Activated T-cell treated with anti-CD3 and anti-CD28 coated beads, Interleukin-2, amount 50 U/mL, for 1 hour (primary cell): ENCODE data around the gene SPP2.

Experiments
- DNase-seq: peaks from one replicate; pipeline ENCODE4 v3.0.0-alpha.2; 2020

SPP2 gene

DNA sequence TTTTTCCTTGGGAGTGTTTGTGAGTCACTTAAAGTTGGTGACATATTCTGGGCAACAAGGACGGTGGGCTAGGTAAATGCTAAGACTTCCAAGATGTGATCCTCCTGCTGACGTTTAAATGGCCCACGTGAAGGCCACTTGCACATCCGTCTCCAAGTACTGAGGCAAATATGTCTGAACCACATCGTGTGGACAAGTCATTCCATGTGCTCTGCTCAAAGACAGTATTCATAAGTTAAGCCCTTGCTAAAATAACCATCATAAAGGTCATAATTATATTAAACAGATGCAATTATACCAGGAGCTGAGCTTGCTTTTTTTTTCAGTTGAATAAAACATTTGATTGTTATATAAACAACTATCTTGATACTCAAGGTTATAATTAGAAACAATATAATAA, 44.8 kb downstream of the SPP2 start:
- DNase-seq, result no peak

DNA sequence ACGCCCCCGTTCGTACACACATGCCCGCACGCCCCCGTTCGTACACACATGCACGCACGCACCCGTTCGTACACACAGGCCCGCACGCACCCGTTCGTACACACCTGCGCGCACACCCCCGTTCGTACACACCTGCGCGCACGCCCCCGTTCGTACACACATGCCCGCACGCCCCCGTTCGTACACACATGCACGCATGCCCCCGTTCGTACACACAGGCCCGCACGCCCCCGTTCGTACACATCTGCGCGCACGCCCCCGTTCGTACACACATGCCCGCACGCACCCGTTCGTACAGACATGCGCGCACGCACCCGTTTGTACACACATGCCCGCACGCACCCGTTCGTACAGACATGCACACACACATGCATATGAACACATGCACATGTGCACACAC, 45.7 kb downstream of the SPP2 start:
- DNase-seq, result no peak

DNA sequence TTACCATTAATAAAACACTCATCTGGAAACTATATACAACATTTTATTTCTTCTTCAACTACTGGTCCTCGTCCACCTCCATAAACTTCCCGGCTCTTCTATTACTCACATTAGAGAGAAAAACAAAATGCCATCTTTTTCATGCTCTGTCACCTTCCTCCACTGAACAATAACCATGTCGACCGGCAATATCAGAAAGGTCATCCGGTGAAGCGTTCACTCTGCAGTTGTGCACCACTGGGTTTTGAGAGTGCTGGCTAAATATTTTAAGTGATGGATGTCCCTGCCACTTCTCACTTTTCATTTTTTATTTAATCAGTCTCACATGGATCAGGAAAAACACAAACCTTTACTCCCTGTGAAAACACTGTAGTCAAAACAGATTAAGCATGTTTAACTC, 48.2 kb downstream of the SPP2 start:
- DNase-seq, result no peak

DNA sequence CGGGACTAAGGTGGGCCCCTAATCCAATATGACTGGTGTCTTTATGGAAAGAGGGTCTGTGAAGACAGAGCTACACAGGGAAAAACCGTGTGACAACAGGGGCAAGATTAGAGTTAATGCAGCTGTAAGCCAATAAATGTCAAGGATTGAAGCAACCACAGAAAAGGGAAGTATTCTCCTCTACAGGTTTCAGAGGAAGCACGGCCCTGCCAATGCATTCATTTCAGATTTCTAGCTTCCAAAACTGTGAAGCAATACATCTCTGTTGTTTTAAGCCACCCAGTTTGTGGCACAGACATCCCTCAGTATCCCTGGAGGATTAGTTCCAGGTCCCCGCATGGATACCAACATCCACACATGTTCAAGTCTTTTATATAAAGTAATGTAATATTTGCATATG, 48.8 kb downstream of the SPP2 start:
- DNase-seq, result no peak

DNA sequence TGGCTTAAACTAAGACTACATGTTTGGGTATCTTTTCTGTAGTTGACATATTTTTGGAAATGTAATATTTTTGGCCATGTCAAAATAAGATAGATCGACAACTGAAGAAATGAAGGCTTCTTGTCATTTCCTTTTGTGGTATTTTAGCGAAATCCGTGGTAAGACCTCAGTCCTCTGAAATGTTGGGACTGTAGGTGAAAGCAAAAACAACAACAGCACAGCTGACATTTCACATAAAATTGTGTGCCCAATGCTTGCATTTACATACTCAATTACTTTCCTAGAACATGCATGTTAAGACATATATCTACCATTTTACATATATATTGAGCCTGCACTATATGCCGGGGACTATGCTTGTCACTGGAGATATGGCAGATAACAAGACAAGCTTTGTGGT, 50.2 kb downstream of the SPP2 start:
- DNase-seq, result no peak

DNA sequence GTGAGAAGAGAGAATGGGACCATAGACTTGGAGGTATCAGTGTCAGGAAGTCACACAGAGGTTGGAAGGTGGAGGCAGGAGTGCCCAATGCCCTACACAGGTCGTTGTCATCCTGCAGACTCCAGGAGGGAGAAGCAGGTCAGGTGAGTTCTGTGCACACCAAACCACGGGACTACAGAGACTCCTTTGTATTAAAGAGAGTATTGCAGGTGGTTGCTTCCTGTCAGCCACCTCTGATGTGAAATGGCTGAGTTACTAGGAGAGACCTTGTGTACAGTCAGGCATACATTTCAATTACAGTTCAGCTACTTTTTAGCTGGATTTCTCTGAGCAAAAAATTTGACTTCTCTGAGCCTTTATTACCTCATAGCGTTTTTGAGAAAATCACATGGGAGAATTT, 51.6 kb downstream of the SPP2 start:
- DNase-seq, result no peak

DNA sequence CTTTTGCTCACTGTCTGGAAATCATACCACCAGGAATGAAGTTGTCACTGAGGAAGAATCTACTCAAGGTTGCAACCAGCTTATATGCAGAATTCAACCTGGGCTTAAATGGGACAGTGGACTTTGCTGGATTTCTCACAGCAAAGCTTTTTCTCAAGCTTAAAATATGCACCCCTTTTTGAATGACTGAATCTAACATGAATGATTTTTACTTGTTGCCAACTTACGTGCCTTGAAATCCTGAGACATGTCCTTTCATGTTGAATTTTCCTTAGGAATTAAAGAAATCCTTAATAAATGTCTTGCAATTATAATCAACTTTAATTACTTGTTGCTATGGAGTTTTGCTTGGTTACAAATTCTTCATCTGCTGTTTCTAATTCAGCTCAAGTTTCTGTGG, 57.4 kb downstream of the SPP2 start:
- DNase-seq, result no peak

DNA sequence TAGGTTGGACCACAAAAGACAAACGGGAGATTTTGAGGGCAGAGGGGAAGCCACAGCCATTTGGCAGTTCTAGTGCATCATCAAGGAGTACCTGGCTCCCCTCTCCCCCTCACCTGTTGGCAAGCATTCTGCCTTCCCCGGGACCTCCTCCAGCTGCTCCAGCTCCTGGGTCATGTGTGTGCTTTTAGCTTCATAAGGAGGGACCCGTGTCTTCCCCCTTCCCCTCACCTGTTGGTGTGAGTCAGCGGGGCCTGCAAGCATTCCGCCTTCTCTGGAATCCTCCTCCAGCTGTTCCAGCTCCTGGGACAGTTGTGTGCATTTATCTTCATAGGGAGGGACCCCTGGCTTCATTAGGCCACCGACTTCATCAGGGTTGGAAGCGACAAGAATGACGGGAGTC, 58.8 kb downstream of the SPP2 start:
- DNase-seq, result no peak

DNA sequence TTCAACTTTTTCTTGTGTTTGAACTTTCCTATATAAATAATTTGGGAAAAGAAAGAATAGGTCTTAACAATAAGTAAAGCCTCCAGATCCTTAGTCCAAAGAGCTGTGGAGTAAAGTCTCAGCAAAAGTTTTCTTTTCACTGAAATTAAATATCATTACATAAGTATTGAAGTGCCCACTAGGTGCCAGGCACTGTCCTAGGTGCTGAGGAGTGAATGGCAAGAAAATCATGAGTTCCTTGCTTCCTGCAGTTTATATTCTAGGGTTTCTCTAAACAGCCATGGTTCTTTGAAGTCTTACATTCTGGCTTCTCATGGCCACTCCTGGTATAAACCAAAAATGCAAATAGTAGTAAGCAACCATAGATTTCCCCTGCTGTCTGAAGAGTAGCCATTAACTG, 59.7 kb downstream of the SPP2 start:
- DNase-seq, result no peak

DNA sequence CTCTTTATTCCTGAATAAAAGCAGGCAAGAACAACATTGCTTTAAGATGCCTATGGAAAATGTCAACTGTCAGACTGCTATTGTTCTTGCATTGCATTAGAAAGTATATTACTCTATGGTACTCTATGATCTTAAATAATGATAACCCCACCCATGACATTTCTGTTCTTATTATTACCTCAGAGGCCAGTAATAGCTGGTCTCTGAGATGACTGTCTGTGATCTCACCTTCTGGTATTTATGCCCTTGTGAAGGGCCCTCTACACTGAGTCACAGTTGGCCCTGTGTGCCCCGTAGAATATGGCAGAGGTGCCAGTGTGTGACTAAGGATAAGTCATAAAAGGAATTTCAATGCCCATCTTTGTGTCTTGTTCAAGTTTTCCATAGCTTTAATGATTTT, 61.0 kb downstream of the SPP2 start:
- no peak for DNase-seq

DNA sequence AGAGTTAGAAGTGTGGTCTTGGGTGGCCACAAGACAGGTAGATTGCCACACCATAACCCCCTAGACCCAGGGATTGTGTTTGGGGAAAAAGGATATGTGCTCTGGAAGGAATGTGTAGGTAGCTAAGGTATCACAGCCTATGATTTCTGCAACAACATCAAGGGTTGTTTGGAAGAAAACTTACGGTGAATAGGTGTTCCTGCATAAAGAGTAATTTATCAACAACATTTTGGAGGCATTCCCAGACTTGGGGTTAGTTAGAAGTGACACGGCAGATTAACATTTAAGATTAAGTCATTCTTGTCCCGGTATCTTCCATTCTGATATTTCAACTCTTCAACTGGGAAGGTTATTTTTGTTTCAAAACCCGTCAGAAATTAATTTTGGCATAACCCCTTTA, 65.5 kb downstream of the SPP2 start:
- DNase-seq, result no peak

DNA sequence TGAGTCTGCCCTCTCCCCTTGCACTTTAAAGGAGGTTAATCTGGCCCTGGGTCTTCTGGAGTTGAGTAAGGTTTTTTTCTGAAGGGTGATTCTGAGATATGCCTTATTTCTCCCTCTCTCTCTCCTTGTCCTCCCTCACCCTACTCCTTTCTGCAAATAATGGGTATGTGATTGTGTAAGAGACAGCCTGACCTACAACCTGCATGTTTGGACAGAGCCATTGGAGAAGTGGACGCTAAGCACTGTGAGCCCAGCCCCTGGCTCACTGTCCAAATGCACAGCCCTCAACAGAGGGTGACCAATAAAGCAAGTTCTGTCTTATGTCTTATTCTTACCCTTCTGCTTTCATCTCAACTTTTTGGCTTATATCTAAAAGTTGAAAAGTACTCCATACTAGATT, 71.5 kb downstream of the SPP2 start:
- DNase-seq, result no peak

DNA sequence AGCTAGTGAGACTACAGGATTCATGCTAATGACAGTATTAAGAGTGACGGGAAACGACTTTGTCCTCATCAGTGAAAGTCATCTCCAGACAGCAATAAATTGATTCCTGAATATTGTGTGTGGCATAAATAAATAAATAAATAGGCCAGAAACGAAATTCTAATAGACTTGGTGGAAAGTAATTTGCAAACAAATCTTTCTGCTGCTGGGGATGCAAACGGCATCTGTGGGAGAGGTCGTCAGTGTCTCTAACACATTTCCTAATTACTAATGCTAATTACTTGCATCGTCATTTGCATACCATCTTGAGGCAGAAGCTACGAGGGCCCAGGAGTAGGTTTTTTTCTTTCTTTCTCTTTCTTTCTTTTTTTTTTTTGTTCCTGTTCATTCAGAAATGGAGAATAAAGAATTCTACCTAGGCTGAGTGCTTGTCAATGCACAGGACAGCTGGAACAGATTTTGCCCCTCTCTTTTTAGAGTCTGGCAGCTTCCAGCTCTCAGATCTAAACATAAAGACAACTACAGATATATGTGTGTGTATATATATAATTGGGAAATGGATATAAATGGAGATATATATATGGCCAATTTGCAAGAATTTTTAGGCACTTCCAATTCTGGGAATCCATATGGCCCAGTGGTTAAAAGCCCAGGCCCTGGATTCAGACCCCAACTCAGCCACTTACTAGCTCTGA, 75.1 kb downstream of the SPP2 start:
- DNase-seq, result no peak

DNA sequence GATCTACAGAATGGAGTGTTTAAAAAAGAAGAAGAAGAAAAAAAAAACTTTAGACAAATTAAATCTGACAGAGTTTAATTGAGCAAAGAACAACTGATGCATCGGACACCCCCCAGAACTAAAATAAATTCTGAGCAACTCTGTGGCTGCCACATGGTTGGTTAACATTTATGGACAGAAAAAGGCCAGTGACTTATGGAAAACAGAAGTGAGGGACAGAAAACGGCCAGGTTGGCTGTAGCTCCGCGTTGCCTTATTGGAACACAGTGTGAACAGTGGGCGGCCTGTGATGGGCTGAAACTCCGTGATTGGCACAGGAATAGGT, 75.6 kb downstream of the SPP2 start:
- DNase-seq, result no peak
